Epidermal melanocyte (primary cell): ENCODE results near the gene NMT2.
A peak's percentile ranks its signal among the peaks of the same experiment; 100 is the strongest.

Experiments
- DNase-seq: peaks from one replicate; pipeline ENCODE4 v3.0.0; 2011; ENCODE audit warnings: low spot score; ENCODE audit not compliant: insufficient read length

Gene NMT2

GRCh38 chr10:15092855-15093408 is 75.6 kb downstream of the NMT2 start:
- no peak for DNase-seq

GRCh38 chr10:15091418-15091817 is 77.1 kb downstream of the NMT2 start:
- no peak for DNase-seq

DNA sequence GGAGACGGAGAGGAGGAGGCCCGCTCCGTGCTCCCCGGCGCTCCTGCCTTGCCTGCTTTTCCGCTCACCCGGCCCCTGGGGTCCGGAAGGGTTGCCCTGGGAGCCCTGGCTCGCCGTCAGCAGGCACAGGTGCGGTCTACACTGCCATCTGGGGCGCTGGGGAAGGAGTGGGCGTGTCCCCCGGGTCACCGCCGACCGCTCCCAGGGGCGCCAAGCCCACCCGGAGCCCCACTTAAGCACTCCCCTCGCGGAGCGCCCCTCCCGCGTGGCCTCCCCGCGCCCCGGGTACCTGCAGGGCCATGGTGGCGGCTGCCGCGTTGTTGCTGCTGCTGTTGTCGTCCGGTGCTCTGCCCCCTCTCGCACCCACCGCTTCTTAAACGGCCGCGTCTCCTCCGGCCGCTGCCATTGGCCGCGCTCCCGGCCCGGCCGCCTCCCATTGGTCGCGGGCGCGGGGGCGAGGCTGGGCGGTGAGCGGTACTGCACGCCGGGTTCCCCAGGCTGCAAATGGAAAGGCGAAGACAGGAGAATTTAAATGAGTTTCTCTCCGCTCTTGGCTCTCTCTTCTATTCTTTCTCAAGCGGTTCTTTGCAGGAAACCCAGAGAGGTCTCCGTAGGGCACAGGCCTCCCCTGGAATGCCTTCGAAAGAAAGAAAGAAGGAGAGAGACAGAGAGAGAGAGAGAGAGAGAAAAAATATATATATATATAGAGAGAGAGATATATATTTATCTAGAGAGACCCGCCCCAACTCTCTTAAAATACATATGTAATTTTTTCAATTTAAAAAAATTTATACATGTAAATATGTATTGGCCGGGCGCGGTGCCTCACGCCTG is 79.8 kb downstream of the NMT2 start, which contains the start of gene ACBD7:
Gene ACBD7 (minus strand): TSS at position 349 of the 834 bp plus-strand sequence. CDS start 48 bp downstream, at position 301.
- peak; percentile 83 for DNase-seq

GRCh38 chr10:15084502-15084922 is 84.0 kb downstream of the NMT2 start:
- DNase-seq = no peak

GRCh38 chr10:15083674-15084501 is 84.6 kb downstream of the NMT2 start:
- no peak for DNase-seq

- no peak for DNase-seq
Observed at GRCh38 chr10:15075421-15075820, 93.1 kb downstream of the NMT2 start.

DNA sequence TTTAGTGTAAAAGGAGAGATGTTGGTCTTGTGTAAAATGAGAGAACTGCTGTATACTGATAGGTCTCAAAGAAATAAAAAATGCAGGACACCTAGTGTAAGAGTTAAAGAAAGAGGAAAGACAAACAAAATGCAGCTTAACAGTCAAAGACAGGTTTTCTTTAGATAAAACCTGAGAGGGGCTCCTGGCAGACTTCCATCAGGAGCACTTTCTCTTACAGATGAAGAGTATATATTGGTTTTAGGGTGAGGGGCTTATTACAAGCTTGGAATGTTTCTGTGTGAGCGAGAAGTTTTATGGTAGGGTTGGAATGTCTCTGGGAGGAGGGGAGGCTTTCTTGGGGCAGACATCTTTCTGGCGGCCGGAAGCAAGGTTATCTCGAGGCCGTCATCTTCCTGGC is 96.1 kb downstream of the NMT2 start:
- DNase-seq = no peak

DNA sequence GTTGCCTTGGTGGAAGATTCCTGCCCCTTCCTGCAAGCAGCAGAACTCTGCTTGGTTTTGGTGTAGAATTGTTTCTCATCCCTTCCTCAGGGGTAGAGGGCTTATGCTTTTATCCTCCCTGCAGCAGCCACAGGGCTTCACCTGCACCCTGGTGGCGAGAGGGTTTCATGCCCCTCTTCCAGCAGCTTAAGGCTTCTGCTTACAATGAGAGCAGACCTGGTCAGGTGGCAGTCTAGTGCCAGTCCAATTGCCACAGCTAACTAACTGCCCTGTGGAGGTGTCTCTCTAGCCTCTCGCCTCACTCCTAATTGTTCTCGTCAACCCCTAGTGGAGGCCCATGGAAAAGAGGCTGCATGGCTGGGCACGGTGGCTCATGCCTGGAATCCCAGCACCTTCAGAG is 99.3 kb downstream of the NMT2 start:
- DNase-seq = no peak

DNA sequence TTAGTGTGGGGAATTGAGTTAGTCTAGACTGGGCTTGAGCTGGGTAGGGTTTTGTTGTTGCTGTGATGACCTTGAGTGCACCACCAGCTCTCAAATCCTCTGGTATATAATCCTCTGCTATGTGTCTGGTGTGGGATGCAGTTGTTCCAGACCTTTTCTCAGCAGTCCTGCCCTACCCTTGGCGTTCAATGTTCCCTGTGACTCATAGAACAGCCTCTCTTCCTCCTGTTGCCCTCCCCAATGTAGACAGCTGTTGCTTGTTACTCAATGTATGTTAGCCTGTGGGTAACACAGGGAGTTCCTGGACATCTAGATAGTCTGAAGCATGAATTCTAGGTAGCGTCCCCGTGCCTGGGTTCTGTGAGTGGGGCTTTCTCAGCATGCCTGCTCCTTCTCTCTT is 99.7 kb downstream of the NMT2 start:
- DNase-seq = no peak

DNA sequence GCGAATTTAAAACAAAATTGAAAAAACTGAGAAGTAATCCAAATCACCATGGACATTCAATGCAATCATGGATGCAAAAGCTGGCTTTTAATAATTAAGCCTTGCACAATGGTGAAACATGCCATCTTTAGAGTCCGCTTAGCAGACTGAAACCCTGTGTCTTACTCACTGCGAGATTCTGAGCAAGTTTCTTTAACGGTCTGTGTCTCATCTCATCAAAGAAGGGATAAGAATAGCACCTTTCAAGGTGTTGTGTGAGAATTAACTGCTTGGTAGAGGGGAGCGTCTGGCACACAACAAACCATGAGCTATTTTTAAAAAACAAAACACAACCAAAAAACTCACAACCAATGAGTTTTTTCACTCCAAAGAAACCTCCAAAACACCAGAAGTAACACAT is 101.3 kb downstream of the NMT2 start:
- DNase-seq = no peak

GRCh38 chr10:15060638-15061037 is 107.9 kb downstream of the NMT2 start:
- no peak for DNase-seq

DNA sequence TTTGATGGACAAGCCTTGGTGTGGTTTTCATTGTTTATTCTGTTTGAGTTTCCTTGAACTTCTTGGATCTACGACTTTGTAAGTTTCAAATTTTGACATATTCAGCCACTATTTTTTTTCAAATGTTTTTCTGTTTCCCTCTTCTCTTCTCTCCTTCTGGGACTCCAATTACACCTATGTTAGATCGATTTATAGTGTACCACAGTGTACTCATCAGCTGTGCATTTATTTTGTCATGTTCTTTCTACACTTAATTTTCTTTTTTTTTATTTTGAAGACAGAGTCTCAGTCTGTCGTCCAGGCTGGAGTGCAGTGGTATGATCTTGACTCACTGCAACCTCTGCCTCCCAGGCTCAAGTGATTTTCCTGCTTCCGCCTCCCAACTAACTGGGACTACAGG is 108.6 kb downstream of the NMT2 start:
- no peak for DNase-seq

GRCh38 chr10:15058689-15059088 is 109.8 kb downstream of the NMT2 start:
- no peak for DNase-seq
